ENCODE measurements around the gene XIRP2. TPM values are rescaled to one million over a fixed set of nuclear protein-coding genes. Genes with fewer than 3 reads are reported as not detected.

Gene XIRP2
- total and polyA plus RNA-seq, 2 of the 8 experiments (the other 6 are each of a cell fraction or from before 2014, with no cell fraction given): 0.11 TPM; not detected in 1

DNA sequence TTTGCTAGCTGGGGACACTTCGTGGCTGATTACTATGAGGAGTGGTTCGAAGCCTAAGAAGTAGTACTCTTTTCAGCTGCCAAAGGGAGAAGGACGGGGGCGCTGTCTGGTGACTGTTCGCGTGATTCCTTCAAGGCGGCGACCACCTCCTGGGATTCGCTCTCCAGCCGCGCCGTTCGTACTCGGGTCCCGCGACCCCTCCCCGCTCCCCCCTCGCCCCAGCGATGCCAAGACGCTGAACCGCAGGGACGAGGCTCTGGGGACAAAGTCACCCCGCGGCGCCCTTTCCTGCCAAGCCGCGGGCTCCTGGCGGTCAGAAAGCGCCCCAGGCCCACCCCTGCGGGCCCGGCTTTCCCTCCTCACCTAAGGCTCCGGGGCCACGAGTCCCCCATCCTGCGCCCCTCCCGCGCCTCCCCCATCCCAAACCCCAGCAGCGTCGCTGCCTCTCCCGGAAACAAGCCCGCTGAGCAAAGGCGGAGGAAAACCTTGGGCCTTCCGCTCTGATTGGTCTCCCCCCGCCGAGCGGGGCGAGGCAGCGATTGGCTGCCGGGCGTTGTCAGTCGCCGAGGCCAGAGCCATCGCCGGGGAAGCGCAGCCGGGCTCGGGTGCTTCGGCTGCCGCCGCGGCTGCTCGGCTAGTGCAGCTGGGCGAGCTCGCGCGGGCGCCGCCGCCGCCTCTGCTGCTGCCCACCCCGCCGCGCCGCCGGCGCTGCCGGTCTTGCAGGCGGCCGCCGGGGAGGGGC lies 404.3 kb downstream of the XIRP2 start, which contains the start of gene B3GALT1:
Gene B3GALT1 (plus strand): TSS at position 572 of the 742 bp plus-strand sequence.
- Histone ChIP-seq H3K27ac (ENCODE audit: low read depth, low read length) (peak within 1 kb of the TSS; percentile 66; the same call in 1 of the 2 replicates), H3K79me1 (ENCODE audit: low read depth, low read length) (no peaks in the 10 kb centered on the region), H4K20me1 (replicated peaks in 1 of 2; ENCODE audit: control insufficient read depth in 1 of 2, insufficient read depth in 2 of 2, low read length in 2 of 2) (peaks cover 6 to 8% of the 10 kb centered on the region in 2 experiments), H2AK5ac (ENCODE audit: low read depth, low read length) (no peak within 1 kb of the TSS), H2BK120ac (replicated peaks; ENCODE audit: low read depth, low read length) (no peak within 1 kb of the TSS), H3K4ac (replicated peaks; ENCODE audit: insufficient read length, low read depth, low read length) (no peak within 1 kb of the TSS), H3K23me2 (ENCODE audit: low read depth, low read length) (peaks cover 16% of the 10 kb centered on the region), H2AFZ (ENCODE audit: low read length) (peak within 1 kb of the TSS; percentile 61; the same call in 1 of the 2 replicates), H2BK20ac (ENCODE audit: low read length) (no peak within 1 kb of the TSS), H4K5ac (ENCODE audit: insufficient read length, low read depth, low read length) (peak within 1 kb of the TSS; percentile 78), H3K36me3 (ENCODE audit: control insufficient read depth in 2 of 4, insufficient read depth in 4 of 4, low read length in 3 of 4) (no peaks in the 10 kb centered on the region), H2BK15ac (ENCODE audit: low read length) (no peak within 1 kb of the TSS; the same call in 1 of the 2 replicates), H4K91ac (replicated peaks; ENCODE audit: insufficient read length, low read length) (peak within 1 kb of the TSS; percentile 85), H2BK5ac (ENCODE audit: low read depth, low read length) (peak within 1 kb of the TSS; percentile 87), H4K8ac (ENCODE audit: extremely low read depth, insufficient read depth, low read length) (peak within 1 kb of the TSS; percentile 43; the same call in 1 of the 2 replicates), H3K4me3 (ENCODE audit: extremely low read depth in 1 of 4, insufficient read depth in 2 of 4, low read depth in 3 of 4, low read length in 4 of 4) (peak within 1 kb of the TSS; percentile 79 to 84 (median 80)), H3K9ac (replicated peaks in 1 of 4; ENCODE audit: extremely low read depth in 1 of 4, low read depth in 3 of 4, low read length in 3 of 4) (peak within 1 kb of the TSS; percentile 35 to 58 (median 42)), H3K9me3 (ENCODE audit: insufficient read depth in 2 of 2, low read depth in 1 of 2, low read length in 1 of 2) (no peaks in the 10 kb centered on the region), H3K79me2 (ENCODE audit: control insufficient read depth in 1 of 2, insufficient read depth in 2 of 2, low read length in 2 of 2) (peaks cover 7 to 43% of the 10 kb centered on the region in 2 experiments), H2BK12ac (ENCODE audit: low read depth, low read length) (0 out of 2 replicates have a peak within 1 kb of the TSS, but pooled peaks have one; percentile 54), H3K4me1 (replicated peaks in 1 of 4; ENCODE audit: control insufficient read depth in 3 of 4, insufficient read depth in 4 of 4, low read length in 3 of 4) (peaks cover 0 to 7% (median 4%) of the 10 kb centered on the region in 4 experiments; a peak in 5 of 7 replicates), H3K23ac (ENCODE audit: insufficient read length) (no peak within 1 kb of the TSS), H3K14ac (ENCODE audit: insufficient read length) (no peak within 1 kb of the TSS), H3K56ac (replicated peaks; ENCODE audit: insufficient read length, low read depth, low read length) (peak within 1 kb of the TSS; percentile 63), H3K18ac (ENCODE audit: extremely low read depth, low read length) (peak within 1 kb of the TSS; percentile 85), H3K4me2 (ENCODE audit: insufficient read depth in 1 of 2, low read depth in 2 of 2, low read length in 2 of 2) (peak within 1 kb of the TSS; percentile 91 to 94), H3K27me3 (replicated peaks in 1 of 4; ENCODE audit: control insufficient read depth in 3 of 4, extremely low read depth in 1 of 4, insufficient read depth in 3 of 4, low read length in 3 of 4) (no peaks in the 10 kb centered on the region)
- CTCF ChIA-PET (ENCODE audit: partially characterized antibody): interaction anchor here (0.5 to 1.5 kb wide), 7 partner anchors 10 to 607 kb away, joined by 3 to 6 read pairs (median 3); no protein-coding TSS in a partner anchor
- DNase-seq (ENCODE audit: low read depth in 1 of 2, low spot score in 2 of 2) (peak; percentile 87 to 92), FAIRE-seq (peak; percentile 55)
- POLR2A ChIA-PET (ENCODE audit: partially characterized antibody): interaction anchor here (0.9 to 3.3 kb wide), 6 partner anchors 9 to 40 kb away, joined by 3 to 21 read pairs (median 4); no protein-coding TSS in a partner anchor
- WGBS, 2 experiments (ENCODE audit: extremely low coverage in 1 of 2, insufficient coverage in 1 of 2, insufficient read length in 1 of 2, insufficient replicate concordance in 2 of 2, low coverage in 1 of 2, low lambda C conversion rate in 2 of 2, missing lambda C conversion rate in 1 of 2): 2% methylated on average over 37 of the region's 79 CpGs; no CpG with 5 or more reads in 1 of the 2 experiments
- TF ChIP-seq NANOG (IDR thresholded peaks at IDR 0.05; ENCODE audit: insufficient read depth, low read depth, low read length, poor library complexity, severe bottlenecking) (peak; percentile 12), TBP (IDR thresholded peaks at IDR 0.05; ENCODE audit: low read depth, low read length) (peak; percentile 44; the same call in 1 of the 2 replicates), FOSL1 (IDR thresholded peaks at IDR 0.05; ENCODE audit: insufficient read depth, low read depth, low read length) (no peak), MAFK (IDR thresholded peaks at IDR 0.05; ENCODE audit: low read depth, low read length) (no peak), CTBP2 (IDR thresholded peaks at IDR 0.05; ENCODE audit: borderline replicate concordance, insufficient read depth, insufficient read length, low read length) (peak; percentile 54)
- TF ChIP-seq, protein P1, sequence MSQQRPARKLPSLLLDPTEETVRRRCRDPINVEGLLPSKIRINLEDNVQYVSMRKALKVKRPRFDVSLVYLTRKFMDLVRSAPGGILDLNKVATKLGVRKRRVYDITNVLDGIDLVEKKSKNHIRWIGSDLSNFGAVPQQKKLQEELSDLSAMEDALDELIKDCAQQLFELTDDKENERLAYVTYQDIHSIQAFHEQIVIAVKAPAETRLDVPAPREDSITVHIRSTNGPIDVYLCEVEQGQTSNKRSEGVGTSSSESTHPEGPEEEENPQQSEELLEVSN (IDR thresholded peaks at IDR 0.05): 0 out of 2 replicates have a peak, but pooled peaks have one; percentile 46
- TF ChIP-seq, protein P2, sequence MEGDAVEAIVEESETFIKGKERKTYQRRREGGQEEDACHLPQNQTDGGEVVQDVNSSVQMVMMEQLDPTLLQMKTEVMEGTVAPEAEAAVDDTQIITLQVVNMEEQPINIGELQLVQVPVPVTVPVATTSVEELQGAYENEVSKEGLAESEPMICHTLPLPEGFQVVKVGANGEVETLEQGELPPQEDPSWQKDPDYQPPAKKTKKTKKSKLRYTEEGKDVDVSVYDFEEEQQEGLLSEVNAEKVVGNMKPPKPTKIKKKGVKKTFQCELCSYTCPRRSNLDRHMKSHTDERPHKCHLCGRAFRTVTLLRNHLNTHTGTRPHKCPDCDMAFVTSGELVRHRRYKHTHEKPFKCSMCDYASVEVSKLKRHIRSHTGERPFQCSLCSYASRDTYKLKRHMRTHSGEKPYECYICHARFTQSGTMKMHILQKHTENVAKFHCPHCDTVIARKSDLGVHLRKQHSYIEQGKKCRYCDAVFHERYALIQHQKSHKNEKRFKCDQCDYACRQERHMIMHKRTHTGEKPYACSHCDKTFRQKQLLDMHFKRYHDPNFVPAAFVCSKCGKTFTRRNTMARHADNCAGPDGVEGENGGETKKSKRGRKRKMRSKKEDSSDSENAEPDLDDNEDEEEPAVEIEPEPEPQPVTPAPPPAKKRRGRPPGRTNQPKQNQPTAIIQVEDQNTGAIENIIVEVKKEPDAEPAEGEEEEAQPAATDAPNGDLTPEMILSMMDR (IDR thresholded peaks at IDR 0.05; ENCODE audit: control extremely low read depth in 1 of 3, insufficient read depth in 1 of 3, low read depth in 1 of 3, low read length in 3 of 3): peak; percentile 25 to 61 (median 57); a peak in 3 of 4 replicates

All from H1 (cell line).